ENCODE measurements around the gene CDK14.

DNA sequence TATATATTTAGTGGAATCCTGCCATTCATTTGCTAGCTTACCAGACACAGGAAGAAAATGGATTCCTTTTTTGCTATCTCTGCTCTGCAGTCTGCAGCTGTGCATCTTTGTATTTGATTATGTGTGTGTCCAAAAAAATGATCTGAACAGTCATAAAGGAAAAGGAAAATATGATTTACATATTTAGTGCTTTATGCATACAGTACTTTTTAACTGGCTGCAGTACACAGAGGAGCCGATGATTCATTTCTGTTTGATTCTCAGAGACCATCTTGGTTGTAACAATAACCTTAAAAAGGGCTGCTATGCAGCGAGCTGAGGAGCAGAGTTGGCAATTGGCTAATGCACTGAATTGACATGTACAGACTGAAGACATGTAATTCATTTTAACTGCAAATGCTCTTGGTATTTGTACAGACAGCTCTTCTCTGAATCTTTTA, 516.8 kb downstream of the CDK14 start:
- no peak for TF ChIP-seq EZH2 (IDR thresholded peaks at IDR 0.05)
- TF ChIP-seq POLR2AphosphoS5 (IDR thresholded peaks at IDR 0.05; ENCODE audit: borderline replicate concordance, low read depth, low read length), result no peak

Measured in SK-N-MC (cell line).